Osteocyte (in vitro differentiated cells): ENCODE results near the gene CCDC88C. TPM values are rescaled to one million over a fixed set of nuclear protein-coding genes. Genes with fewer than 3 reads are reported as not detected.

Experiments
- DNase-seq: peaks from one replicate; pipeline ENCODE4 v3.0.0; 2021; ENCODE audit warnings: mixed read lengths; ENCODE audit not compliant: unreplicated experiment; ENCODE audit errors: extremely low spot score
- H3K27ac Mint-ChIP-seq: one replicate; pipeline ENCODE4 v1.8.0; 2021; ENCODE audit warnings: mild to moderate bottlenecking, mixed read lengths; ENCODE audit not compliant: unreplicated experiment
- H3K27me3 Mint-ChIP-seq: one replicate; pipeline ENCODE4 v1.8.0; 2021; ENCODE audit warnings: mixed read lengths; ENCODE audit not compliant: unreplicated experiment
- H3K36me3 Mint-ChIP-seq: one replicate; pipeline ENCODE4 v1.8.0; 2021; ENCODE audit warnings: mixed read lengths; ENCODE audit not compliant: unreplicated experiment
- H3K4me1 Mint-ChIP-seq: one replicate; pipeline ENCODE4 v1.8.0; 2021; ENCODE audit warnings: mixed read lengths; ENCODE audit not compliant: unreplicated experiment
- H3K4me3 Mint-ChIP-seq: one replicate; pipeline ENCODE4 v1.8.0; 2021; ENCODE audit warnings: mild to moderate bottlenecking, moderate library complexity, mixed read lengths; ENCODE audit not compliant: unreplicated experiment
- H3K9me3 Mint-ChIP-seq: one replicate; pipeline ENCODE4 v1.8.0; 2021; ENCODE audit warnings: mixed read lengths; ENCODE audit not compliant: unreplicated experiment
- CTCF ChIP-seq: fragments of 200-600 bp; sonication (generic); IDR thresholded peaks from 2 replicates; pipeline ENCODE4 v1.5.0; 2021; ENCODE audit warnings: antibody characterized with exemption, mild to moderate bottlenecking, moderate library complexity
- total RNA-seq: library from RNA; stranded (reverse); gene quantifications from 2 replicates; pipeline ENCODE4 v1.2.1, GENCODE V29; 2021

Gene CCDC88C
- total RNA-seq, 1 donor from 2014 or later: 1.4 TPM

- Mint-ChIP-seq H3K9me3 (no peaks in the 10 kb centered on the region), H3K4me3 (no peak overlapping the region), H3K27me3 (no peaks in the 10 kb centered on the region), H3K4me1 (peaks cover 18% of the 10 kb centered on the region), H3K27ac (no peak overlapping the region), H3K36me3 (peaks cover 2% of the 10 kb centered on the region)
- no peak for DNase-seq
- no peak for TF ChIP-seq CTCF
These were observed 137.5 kb downstream of the CCDC88C start for GRCh38 chr14:91280129-91280528.

- H3K27me3 Mint-ChIP-seq: no peaks in the 10 kb centered on the region
- peaks cover 11% of the 10 kb centered on the region for H3K4me1 Mint-ChIP-seq
These were observed 138.3 kb downstream of the CCDC88C start for GRCh38 chr14:91279354-91279753.

GRCh38 chr14:91278383-91278715 lies 139.3 kb downstream of the CCDC88C start:
- peaks cover 2% of the 10 kb centered on the region for H3K36me3 Mint-ChIP-seq
- no peak for DNase-seq
- H3K27ac Mint-ChIP-seq: no peak overlapping the region
- TF ChIP-seq CTCF: no peak
- H3K27me3 Mint-ChIP-seq: no peaks in the 10 kb centered on the region
- H3K4me3 Mint-ChIP-seq: no peak overlapping the region
- peaks cover 2% of the 10 kb centered on the region for H3K4me1 Mint-ChIP-seq
- no peaks in the 10 kb centered on the region for H3K9me3 Mint-ChIP-seq

More at GRCh38 chr14:91279354-91279753, 138.3 kb downstream of the CCDC88C start:
- no peak overlapping the region for H3K4me3 Mint-ChIP-seq
- no peak for DNase-seq
- no peak for TF ChIP-seq CTCF
- no peak overlapping the region for H3K27ac Mint-ChIP-seq
- no peaks in the 10 kb centered on the region for H3K9me3 Mint-ChIP-seq
- H3K36me3 Mint-ChIP-seq: peaks cover 2% of the 10 kb centered on the region

GRCh38 chr14:91277546-91278382 lies 139.9 kb downstream of the CCDC88C start:
- no peak for DNase-seq
- Mint-ChIP-seq H3K9me3 (no peaks in the 10 kb centered on the region), H3K4me3 (no peak overlapping the region), H3K36me3 (no peaks in the 10 kb centered on the region), H3K4me1 (peaks cover 2% of the 10 kb centered on the region), H3K27ac (no peak overlapping the region), H3K27me3 (no peaks in the 10 kb centered on the region)
- TF ChIP-seq CTCF: no peak

- TF ChIP-seq CTCF: no peak
- H3K27ac Mint-ChIP-seq: no peak overlapping the region
- no peaks in the 10 kb centered on the region for H3K4me1 Mint-ChIP-seq
These were observed 142.8 kb downstream of the CCDC88C start for GRCh38 chr14:91274796-91275195.

More at GRCh38 chr14:91274796-91275195, 142.8 kb downstream of the CCDC88C start:
- H3K36me3 Mint-ChIP-seq: no peaks in the 10 kb centered on the region
- no peaks in the 10 kb centered on the region for H3K9me3 Mint-ChIP-seq
- H3K27me3 Mint-ChIP-seq: no peaks in the 10 kb centered on the region
- DNase-seq: no peak
- H3K4me3 Mint-ChIP-seq: no peak overlapping the region
